Ovary (tissue), 9 donors: ENCODE measurements around the gene HDLBP. TPM values are rescaled to one million over a fixed set of nuclear protein-coding genes. Genes with fewer than 3 reads are reported as not detected.

Experiments used
- DNase-seq, 5 donors: peaks; one replicate each; pipeline ENCODE4 v3.0.0-alpha.2; 2019 to 2020
- H3K27ac ChIP-seq, 2 donors: fragments of 200-600 bp; one replicate each; pipeline versions ENCODE4 v1.5.1 to v1.8.0; 2019 to 2022
- H3K27me3 ChIP-seq: fragments of 200-600 bp; one replicate; pipeline ENCODE4 v1.8.0; 2022
- H3K36me3 ChIP-seq: fragments of 200-600 bp; sonication (generic); one replicate; pipeline ENCODE4 v1.5.1; 2019
- H3K4me1 ChIP-seq: one replicate; pipeline ENCODE4 v1.8.1; 2013; ENCODE audit warnings: mild to moderate bottlenecking, moderate library complexity; ENCODE audit not compliant: insufficient read depth
- H3K4me3 ChIP-seq: fragments of 200-600 bp; sonication (generic); one replicate; pipeline ENCODE4 v1.5.1; 2017
- H3K9me3 ChIP-seq, 2 donors: fragments of 200-600 bp in 1 of 2; sonication (generic) in 1 of 2; one replicate each; pipeline versions ENCODE4 v1.5.1 to v1.8.1; 2013 to 2019; ENCODE audit warnings: mild to moderate bottlenecking in 1 of 2, moderate library complexity in 1 of 2
- EP300 ChIP-seq: sonication (generic); formaldehyde crosslinking; IDR thresholded peaks from one replicate; pipeline ENCODE4 v1.6.1; 2017; ENCODE audit warnings: antibody characterized with exemption
- POLR2A ChIP-seq: fragments of 450-650 bp; IDR thresholded peaks from one replicate; pipeline ENCODE4 v1.6.1; 2017; ENCODE audit warnings: antibody characterized with exemption, mild to moderate bottlenecking, moderate library complexity
- WGBS, 3 donors: extraction: QIAGEN DNeasy Blood & Tissue Kit in 1 of 3; methylation state at CpG; one replicate each; pipeline versions ENCODE4 v1.1.5 to v1.1.7; 2013 to 2017; 5-methylcytosine and 5-hydroxymethylcytosine counted together
- intact Hi-C, 4 donors: fragments of 100-400 bp; cut with DNase I; formaldehyde crosslinking; loops; one replicate each; pipeline versions ENCODE4 v1.11.0 to v1.15.1; 2022 to 2023
- polyA plus RNA-seq, 2 donors: library from polyadenylated mRNA; stranded (reverse); fragments of 200-250 nt in 1 of 2; fragments of 350-450 nt in 1 of 2; fragmentation: Illumina TruSeq in 1 of 2; extraction: RNeasy Lipid Tissue Mini Kit (QIAGEN cat#74804) in 1 of 2; gene quantifications; one replicate each; pipeline ENCODE4 v1.2.3, GENCODE V29; 2013 to 2014
- total RNA-seq, 7 donors: library from RNA; depleted of rRNA in 2 of 7; stranded (reverse); fragments of >200 nt in 2 of 7; fragmentation: NEBNext Ultra II Directional in 3 of 7; extraction: Animal tissue kit (Norgen Biotek cat#: 25700) in 3 of 7; gene quantifications; one replicate each; pipeline versions ENCODE4 v1.1.0 to v1.2.4, GENCODE V29; 2016 to 2023
- TF ChIP-seq, protein P1 (sequence below), 3 donors: fragments of 450-650 bp in 2 of 3; fragments of 200-600 bp in 1 of 3; IDR thresholded peaks; one replicate each; pipeline versions ENCODE4 v1.5.1 to v1.8.0; 2016 to 2022; ENCODE audit warnings: antibody characterized with exemption in 3 of 3, mild to moderate bottlenecking in 1 of 3
- donor health status: DM: no; HTN: no; CAD: no; lungs with moderate emphysema.
- donor health status: DM: no; HTN: no; CAD: no.
- donor health status: Bipolar disorder and iron deficiency.
- donor health status: DM: yes; HTN: yes; CAD: no.
- donor health status: DM: no; HTN: no; CAD: no.
- donor health status: DM: yes; HTN: yes; CAD: no.

The HDLBP gene
- total and polyA plus RNA-seq, 9 donors = 145 to 616 (median 359) TPM

DNA sequence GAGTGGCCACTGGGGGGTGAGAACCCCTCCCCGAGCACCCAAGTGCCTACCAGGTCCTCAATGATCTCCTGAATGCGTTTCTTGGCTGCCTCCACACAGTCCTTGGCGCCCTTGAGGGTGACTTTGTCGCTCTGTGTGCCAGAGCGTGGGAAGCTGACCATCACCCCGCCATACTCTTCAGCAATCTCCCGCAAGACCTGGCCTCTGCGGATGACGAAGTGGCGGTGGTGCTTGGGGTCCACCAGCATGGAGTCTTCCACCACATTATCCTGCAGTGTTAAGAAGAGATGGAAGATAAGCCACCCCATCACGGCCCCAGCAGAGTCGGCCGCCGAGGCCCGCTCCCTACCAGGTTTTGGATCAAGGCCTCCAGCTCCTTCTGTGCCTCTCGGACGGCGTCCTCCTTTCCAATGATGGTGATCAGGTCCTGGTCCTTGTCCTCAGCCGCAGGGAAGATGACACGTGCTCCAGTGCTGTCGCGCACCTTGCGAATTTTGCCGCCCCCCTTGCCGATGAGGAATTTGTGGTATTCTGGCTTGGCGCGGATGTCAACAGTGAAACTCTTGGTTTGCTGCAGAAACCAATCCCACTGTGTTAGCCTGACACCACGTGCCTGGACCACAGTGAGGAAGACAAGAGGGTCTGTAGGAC is 75.8 kb downstream of the HDLBP start:
- no peak for DNase-seq
- intact Hi-C loops = no loop called here

DNA sequence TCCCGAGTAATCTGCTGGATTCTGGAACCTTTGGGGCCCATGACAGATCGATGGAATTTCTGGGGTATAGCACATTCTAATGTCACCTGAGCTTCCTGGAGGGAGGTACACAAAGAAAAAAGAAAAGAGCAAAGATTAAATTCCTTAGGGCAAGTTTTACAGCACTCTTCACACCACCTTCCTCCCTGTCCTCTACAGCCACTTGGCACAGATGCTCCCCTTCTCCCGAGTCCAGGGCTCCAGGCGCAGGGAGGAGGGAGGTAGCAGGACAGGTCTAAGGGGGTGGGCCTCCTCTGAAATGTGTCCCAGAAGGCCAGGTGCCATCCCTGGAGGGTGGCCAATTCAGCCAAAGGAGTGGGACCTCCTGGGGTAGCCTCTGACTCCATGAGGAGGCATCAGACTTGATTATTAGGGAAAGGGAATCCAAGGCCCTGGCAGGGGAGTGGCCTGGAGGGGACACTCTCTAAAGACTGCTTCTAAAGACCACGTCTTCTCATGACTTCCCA is 76.7 kb downstream of the HDLBP start:
- no peaks in the 10 kb centered on the region for H3K9me3 ChIP-seq
- H3K27me3 ChIP-seq = no peaks in the 10 kb centered on the region
- H3K27ac ChIP-seq = no peak overlapping the region
- no peak overlapping the region for H3K4me3 ChIP-seq
- peak in 1 of 5 donors; percentile 26 for DNase-seq
- WGBS, 3 donors = 74 to 80% (median 78%) methylated on average over 5 of the region's 5 CpGs
- TF ChIP-seq, protein P1, sequence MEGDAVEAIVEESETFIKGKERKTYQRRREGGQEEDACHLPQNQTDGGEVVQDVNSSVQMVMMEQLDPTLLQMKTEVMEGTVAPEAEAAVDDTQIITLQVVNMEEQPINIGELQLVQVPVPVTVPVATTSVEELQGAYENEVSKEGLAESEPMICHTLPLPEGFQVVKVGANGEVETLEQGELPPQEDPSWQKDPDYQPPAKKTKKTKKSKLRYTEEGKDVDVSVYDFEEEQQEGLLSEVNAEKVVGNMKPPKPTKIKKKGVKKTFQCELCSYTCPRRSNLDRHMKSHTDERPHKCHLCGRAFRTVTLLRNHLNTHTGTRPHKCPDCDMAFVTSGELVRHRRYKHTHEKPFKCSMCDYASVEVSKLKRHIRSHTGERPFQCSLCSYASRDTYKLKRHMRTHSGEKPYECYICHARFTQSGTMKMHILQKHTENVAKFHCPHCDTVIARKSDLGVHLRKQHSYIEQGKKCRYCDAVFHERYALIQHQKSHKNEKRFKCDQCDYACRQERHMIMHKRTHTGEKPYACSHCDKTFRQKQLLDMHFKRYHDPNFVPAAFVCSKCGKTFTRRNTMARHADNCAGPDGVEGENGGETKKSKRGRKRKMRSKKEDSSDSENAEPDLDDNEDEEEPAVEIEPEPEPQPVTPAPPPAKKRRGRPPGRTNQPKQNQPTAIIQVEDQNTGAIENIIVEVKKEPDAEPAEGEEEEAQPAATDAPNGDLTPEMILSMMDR (IDR thresholded peaks at IDR 0.05) = no peak
- TF ChIP-seq EP300 (no peak), POLR2A (no peak)
- intact Hi-C loops = no loop called here
- no peaks in the 10 kb centered on the region for H3K4me1 ChIP-seq
- H3K36me3 ChIP-seq = no peaks in the 10 kb centered on the region

More for the DNA sequence above, 75.8 kb downstream of the HDLBP start:
- no peak overlapping the region for H3K27ac ChIP-seq
- H3K9me3 ChIP-seq = no peaks in the 10 kb centered on the region
- H3K4me3 ChIP-seq = no peak overlapping the region
- H3K27me3 ChIP-seq = no peaks in the 10 kb centered on the region
- H3K36me3 ChIP-seq = no peaks in the 10 kb centered on the region
- no peaks in the 10 kb centered on the region for H3K4me1 ChIP-seq
- 90 to 93% (median 92%) methylated on average over 28 of the region's 28 CpGs for WGBS, 3 donors
- TF ChIP-seq POLR2A (no peak), EP300 (no peak)
- TF ChIP-seq, protein P1 (IDR thresholded peaks at IDR 0.05) = no peak

DNA sequence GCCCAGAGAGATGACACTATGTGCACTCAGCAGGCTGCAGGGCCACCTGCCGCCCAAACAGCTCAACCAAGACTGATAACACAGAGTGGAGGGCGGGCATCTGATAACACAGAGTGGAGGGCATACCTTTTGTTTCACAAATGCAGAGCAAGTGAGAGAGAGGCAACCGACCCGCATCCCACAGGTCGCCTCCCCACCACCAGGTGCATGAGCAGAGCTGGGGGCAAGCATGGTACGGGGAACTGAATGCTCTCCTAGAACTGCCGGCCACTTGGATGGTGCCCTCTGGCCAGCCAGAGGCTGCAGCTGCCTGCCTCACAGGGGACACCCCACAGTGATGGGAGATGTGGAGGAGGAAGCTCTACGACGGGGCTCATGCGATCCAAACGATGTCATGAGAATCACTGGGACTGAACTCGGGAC is 77.5 kb downstream of the HDLBP start:
- H3K36me3 ChIP-seq = no peaks in the 10 kb centered on the region
- TF ChIP-seq POLR2A (no peak), EP300 (no peak)
- TF ChIP-seq, protein P1 (IDR thresholded peaks at IDR 0.05) = no peak
- intact Hi-C loops = no loop called here
- H3K27me3 ChIP-seq = no peaks in the 10 kb centered on the region
- no peaks in the 10 kb centered on the region for H3K4me1 ChIP-seq
- no peaks in the 10 kb centered on the region for H3K9me3 ChIP-seq
- H3K27ac ChIP-seq = no peak overlapping the region
- no peak overlapping the region for H3K4me3 ChIP-seq
- 77 to 86% (median 79%) methylated on average over 12 of the region's 12 CpGs for WGBS, 3 donors
- peak in 1 of 5 donors; percentile 16 for DNase-seq

DNA sequence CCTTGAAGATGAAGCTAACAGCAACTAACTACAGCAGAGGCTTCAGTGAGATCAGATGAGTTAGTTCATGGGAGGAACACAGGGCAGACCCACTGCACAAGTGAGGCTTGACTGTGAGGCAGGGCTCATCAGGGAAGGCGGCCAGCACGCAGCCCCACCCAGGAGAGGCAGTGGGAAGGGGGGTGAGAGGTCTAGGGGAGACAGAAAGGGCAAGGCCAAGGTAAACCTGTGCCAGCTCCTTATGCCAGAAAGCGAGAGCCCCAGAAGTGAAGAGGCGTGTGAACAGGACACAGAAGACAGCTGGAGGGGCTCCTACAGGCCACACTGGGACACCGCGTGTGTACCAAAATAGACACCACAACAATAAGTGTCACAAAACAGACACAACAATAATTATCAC is 78.4 kb downstream of the HDLBP start:
- Histone ChIP-seq H3K9me3 (no peaks in the 10 kb centered on the region), H3K27me3 (no peaks in the 10 kb centered on the region), H3K4me3 (no peak overlapping the region), H3K4me1 (no peaks in the 10 kb centered on the region), H3K36me3 (no peaks in the 10 kb centered on the region), H3K27ac (peak overlapping the region in 1 of 2 donors; percentile 26)
- DNase-seq = peak in 2 of 5 donors; percentile 41 to 69
- 37 to 54% (median 43%) methylated on average over 6 of the region's 6 CpGs for WGBS, 3 donors
- TF ChIP-seq, protein P1 (IDR thresholded peaks at IDR 0.05) = no peak
- TF ChIP-seq EP300 (no peak), POLR2A (no peak)
- intact Hi-C loops = no loop called here
